Psoas muscle (tissue), 8 donors: Measurements from ENCODE around the gene NUDC. TPM values are rescaled to one million over a fixed set of nuclear protein-coding genes. Genes with fewer than 3 reads are reported as not detected.

ENCODE experiments used
- ATAC-seq, 4 donors: fragments of 200-7000 bp; cut with Tn5 transposase; one replicate each; pipeline ENCODE4 v1.9.1; 2020; ENCODE audit warnings: moderate library complexity in 3 of 4, mild to moderate bottlenecking in 2 of 4
- DNase-seq, 2 donors: peaks; one replicate each; pipeline ENCODE4 v3.0.0-alpha.2; 2020
- H3K27ac ChIP-seq: fragments of 200-600 bp; one replicate; pipeline ENCODE4 v1.8.0; 2022
- H3K27me3 ChIP-seq, 3 donors: fragments of 200-600 bp in 1 of 3; one replicate each; pipeline versions ENCODE4 v1.6.1 to v1.8.0; 2013 to 2022; ENCODE audit warnings: low read length in 2 of 3, mild to moderate bottlenecking in 2 of 3, moderate library complexity in 1 of 3; ENCODE audit not compliant: insufficient read depth in 3 of 3
- H3K36me3 ChIP-seq, 2 donors: fragments of 200-600 bp in 1 of 2; one replicate each; pipeline versions ENCODE4 v1.6.1 to v1.8.0; 2013 to 2022; ENCODE audit warnings: low read depth in 1 of 2, mild to moderate bottlenecking in 1 of 2, moderate library complexity in 1 of 2; ENCODE audit not compliant: insufficient read depth in 1 of 2
- H3K4me1 ChIP-seq: fragments of 200-600 bp; one replicate; pipeline ENCODE4 v1.8.0; 2022
- H3K4me3 ChIP-seq: fragments of 200-600 bp; one replicate; pipeline ENCODE4 v1.8.0; 2022; ENCODE audit warnings: mild to moderate bottlenecking
- H3K9me3 ChIP-seq: fragments of 200-600 bp; one replicate; pipeline ENCODE4 v1.8.0; 2022
- CTCF ChIP-seq: fragments of 200-600 bp; IDR thresholded peaks from one replicate; pipeline ENCODE4 v1.8.0; 2022; ENCODE audit warnings: antibody characterized with exemption
- WGBS, 3 donors: extraction: QIAGEN DNeasy Blood & Tissue Kit; methylation state at CpG; one replicate each; pipeline versions ENCODE4 v1.1.6 to v1.1.7; 2013; 5-methylcytosine and 5-hydroxymethylcytosine counted together
- intact Hi-C, 2 donors: fragments of 100-400 bp; cut with DNase I; formaldehyde crosslinking; loops; one replicate each; pipeline versions ENCODE4 v1.11.0 to v1.14.2; 2022
- polyA plus RNA-seq, 3 donors: library from polyadenylated mRNA; stranded (reverse); fragments of 200-250 nt; gene quantifications; one replicate each; pipeline ENCODE4 v1.2.3, GENCODE V29; 2013
- total RNA-seq, 4 donors: library from RNA; stranded (reverse); fragmentation: NEBNext Ultra II Directional in 2 of 4; extraction: Animal tissue kit (Norgen Biotek cat#: 25700) in 2 of 4; gene quantifications; one replicate each; pipeline versions ENCODE4 v1.2.1 to v1.2.4, GENCODE V29; 2021 to 2023
- donor health status: healthy with polysubstance abuse.
- donor health status: DM: no; HTN: no; CAD: no; lungs with moderate emphysema.
- donor health status: Bipolar disorder and iron deficiency.
- donor health status: healthy.
- donor health status: DM: yes; HTN: yes; CAD: no.
- donor health status: DM: no; HTN: no; CAD: no.
- donor health status: DM: no; HTN: no; CAD: no.
- donor health status: DM: yes; HTN: yes; CAD: no.

NUDC gene
- total and polyA plus RNA-seq, 7 donors = 55.7 to 105 (median 65.5) TPM

- H3K36me3 ChIP-seq = peaks cover 8 to 80% of the 10 kb centered on the region in 2 donors
- no peaks in the 10 kb centered on the region for H3K27me3 ChIP-seq
- 1 to 3% (median 2%) methylated on average over 12 of the region's 12 CpGs for WGBS, 3 donors
- no peak for TF ChIP-seq CTCF
- no peaks in the 10 kb centered on the region for H3K9me3 ChIP-seq
- H3K27ac ChIP-seq = peak overlapping the region; percentile 94
- intact Hi-C loops = loop anchor here in 1 of 2 donors (5.0 kb wide), 1 partner anchor 38 kb away; no protein-coding TSS in a partner anchor
- ATAC-seq (peak; percentile 27 to 70 (median 47)), DNase-seq (no peak)
- H3K4me3 ChIP-seq = peak overlapping the region; percentile 96
- peaks cover 14% of the 10 kb centered on the region for H3K4me1 ChIP-seq
These were observed 31.1 kb upstream of the NUDC start for GRCh38 chr1:26890467-26890796.

GRCh38 chr1:26894263-26894662, 27.3 kb upstream of the NUDC start:
- no peak for ATAC-seq

GRCh38 chr1:26897351-26897750, 24.2 kb upstream of the NUDC start:
- Histone ChIP-seq H3K9me3 (no peaks in the 10 kb centered on the region), H3K36me3 (peaks cover 12 to 66% of the 10 kb centered on the region in 2 donors), H3K27me3 (no peaks in the 10 kb centered on the region), H3K27ac (no peak overlapping the region), H3K4me3 (no peak overlapping the region), H3K4me1 (peaks cover 21% of the 10 kb centered on the region)
- ATAC-seq = no peak
- intact Hi-C loops = no loop called here
- no peak for TF ChIP-seq CTCF
- 88 to 92% (median 90%) methylated on average over 9 of the region's 9 CpGs for WGBS, 3 donors
- DNase-seq = no peak

More at GRCh38 chr1:26894263-26894662, 27.3 kb upstream of the NUDC start:
- Histone ChIP-seq H3K36me3 (peaks cover 12 to 79% of the 10 kb centered on the region in 2 donors), H3K9me3 (no peaks in the 10 kb centered on the region), H3K27me3 (no peaks in the 10 kb centered on the region), H3K4me1 (peaks cover 16% of the 10 kb centered on the region), H3K4me3 (no peak overlapping the region), H3K27ac (no peak overlapping the region)
- no peak for DNase-seq
- WGBS, 3 donors = 92 to 94% (median 94%) methylated on average over 13 of the region's 13 CpGs
- no peak for TF ChIP-seq CTCF
- intact Hi-C loops = loop anchor here in 1 of 2 donors (5.0 kb wide), 1 partner anchor 42 kb away; no protein-coding TSS in a partner anchor

- Histone ChIP-seq H3K36me3 (peaks cover 7 to 37% of the 10 kb centered on the region in 2 donors), H3K4me3 (peak within 1 kb of the TSS; percentile 81), H3K27ac (peak within 1 kb of the TSS; percentile 78), H3K27me3 (no peaks in the 10 kb centered on the region), H3K4me1 (peaks cover 21% of the 10 kb centered on the region), H3K9me3 (no peaks in the 10 kb centered on the region)
- TF ChIP-seq CTCF = no peak
- ATAC-seq (peak; percentile 92 to 99 (median 93)), DNase-seq (peak; percentile 91 to 96)
- intact Hi-C loops = no loop called here
- 0% methylated on average over 47 to 50 of the region's 50 CpGs for WGBS, 3 donors
These were observed 21.3 kb upstream of the NUDC start, which contains the start of gene GPATCH3 for GRCh38 chr1:26900001-26900814. TSS of gene GPATCH3 (minus strand) at chr1:26900467. CDS start at chr1:26900442, 25 bp downstream.
